HepG2 (cell line): ENCODE results near the gene HDAC10. TPM values are rescaled to one million over a fixed set of nuclear protein-coding genes. Genes with fewer than 3 reads are reported as not detected.
A peak's percentile ranks its signal among the peaks of the same experiment; 100 is the strongest.

ENCODE experiments used
- BRCA1 ChIP-seq: sonication (generic); formaldehyde crosslinking; IDR thresholded peaks from 2 replicates; pipeline ENCODE4 v1.4.0; 2020; ENCODE audit warnings: missing genetic modification reagents
- CBX1 ChIP-seq: IDR thresholded peaks from one replicate; pipeline ENCODE4 v1.6.1; 2016; ENCODE audit warnings: antibody characterized with exemption, low read depth
- CERS6 ChIP-seq: sonication (generic); formaldehyde crosslinking; IDR thresholded peaks from 2 replicates; pipeline ENCODE4 v1.5.0; 2020; ENCODE audit warnings: missing genetic modification reagents
- CREB3 ChIP-seq: sonication (generic); formaldehyde crosslinking; IDR thresholded peaks from 2 replicates; pipeline ENCODE4 v1.5.0; 2020; ENCODE audit warnings: missing genetic modification reagents
- FOXM1 ChIP-seq: sonication (generic); formaldehyde crosslinking; IDR thresholded peaks from 2 replicates; pipeline ENCODE4 v1.5.0; 2020; ENCODE audit warnings: missing genetic modification reagents
- HNRNPLL ChIP-seq: fragments of 200-400 bp; formaldehyde crosslinking; IDR thresholded peaks from 2 replicates; pipeline ENCODE4 v1.6.1; 2017; ENCODE audit warnings: mild to moderate bottlenecking, low read depth, low read length; ENCODE audit not compliant: poor library complexity, severe bottlenecking
- NFAT5 ChIP-seq: sonication (generic); formaldehyde crosslinking; IDR thresholded peaks from 2 replicates; pipeline ENCODE4 v1.4.0; 2020; ENCODE audit warnings: missing genetic modification reagents
- POLR2A ChIP-seq, 2 experiments: IDR thresholded peaks; 2 replicates each; pipeline ENCODE4 v1.6.1; 2011; ENCODE audit warnings: low read depth in 2 of 2, low read length in 2 of 2, mild to moderate bottlenecking in 1 of 2, moderate library complexity in 1 of 2; ENCODE audit not compliant: insufficient read depth in 1 of 2
- ZBED4 ChIP-seq: sonication (generic); formaldehyde crosslinking; IDR thresholded peaks from 2 replicates; pipeline ENCODE4 v1.4.0; 2020; ENCODE audit warnings: missing genetic modification reagents, borderline replicate concordance
- ZBTB14 ChIP-seq: sonication (generic); formaldehyde crosslinking; IDR thresholded peaks from 2 replicates; pipeline ENCODE4 v1.4.0; 2020; ENCODE audit warnings: missing genetic modification reagents
- ZBTB4 ChIP-seq: sonication (generic); formaldehyde crosslinking; IDR thresholded peaks from 2 replicates; pipeline ENCODE4 v1.4.0; 2020; ENCODE audit warnings: missing genetic modification reagents, mild to moderate bottlenecking, borderline replicate concordance
- polyA plus RNA-seq, 8 experiments: library from polyadenylated mRNA; depleted of rRNA in 3 of 8; stranded (reverse) in 7 of 8; unstranded in 1 of 8; fragments of >200 nt; fragmentation: Illumina TruSeq in 4 of 8; extraction: Trizol in 4 of 8; gene quantifications; 2 replicates each; pipeline versions ENCODE4 v1.2.1 to v1.2.3, GENCODE V29; 2011 to 2016; ENCODE audit warnings: low read depth in 4 of 8, missing spikeins in 1 of 8, mixed read lengths in 1 of 8; ENCODE audit not compliant: insufficient read depth in 1 of 8
- total RNA-seq, 5 experiments: library from RNA; depleted of rRNA; stranded (reverse); fragments of >200 nt; fragmentation: Illumina TruSeq; extraction: Trizol; gene quantifications; 2 replicates each; pipeline ENCODE4 v1.2.3, GENCODE V29; 2016; ENCODE audit warnings: low read depth in 1 of 5

HDAC10 gene
- total and polyA plus RNA-seq, 2 of the 13 experiments (the other 11 are each of a cell fraction or from before 2014, with no cell fraction given), result 13.9 to 14.9 TPM

- no peak for TF ChIP-seq CREB3 (CRISPR knock-in tag)
- TF ChIP-seq POLR2A (IDR thresholded peaks at IDR 0.05; ENCODE audit: insufficient read depth in 1 of 2, low read depth in 2 of 2, low read length in 2 of 2), result peak; percentile 72 to 76
- peak; percentile 86 for TF ChIP-seq ZBED4
- no peak for TF ChIP-seq ZBTB4
- TF ChIP-seq BRCA1 (CRISPR knock-in tag), result peak; percentile 85
- TF ChIP-seq CBX1, result peak; percentile 30
- TF ChIP-seq CERS6, result peak; percentile 71; the same call in 1 of the 2 replicates
- peak; percentile 46; the same call in 1 of the 2 replicates for TF ChIP-seq NFAT5 (CRISPR knock-in tag)
- TF ChIP-seq ZBTB14 (CRISPR knock-in tag), result 0 out of 2 replicates have a peak, but pooled peaks have one; percentile 34
- no peak for TF ChIP-seq FOXM1 (CRISPR knock-in tag)
- peak; percentile 93 for TF ChIP-seq HNRNPLL
These were observed 42.6 kb upstream of the HDAC10 start (continued) for GRCh38 chr22:50293441-50294318.
